Mesendoderm (in vitro differentiated cells): ENCODE measurements around the gene ARHGEF10L.
A peak's percentile ranks its signal among the peaks of the same experiment; 100 is the strongest.

ENCODE experiments used
- DNase-seq: peaks from one replicate; pipeline ENCODE4 v3.0.0; 2013
- H2AK5ac ChIP-seq: 2 replicates; pipeline ENCODE4 v1.6.1; 2013; ENCODE audit warnings: low read length, inconsistent platforms
- H2BK120ac ChIP-seq: 2 replicates; pipeline ENCODE4 v1.6.1; 2013; ENCODE audit warnings: low read depth, mild to moderate bottlenecking, low read length, moderate library complexity, mixed read lengths
- H2BK15ac ChIP-seq: replicated peaks from 2 replicates; pipeline ENCODE4 v1.6.1; 2013; ENCODE audit warnings: low read depth, mild to moderate bottlenecking, moderate library complexity
- H2BK5ac ChIP-seq: 2 replicates; pipeline ENCODE4 v1.6.1; 2013; ENCODE audit warnings: low read length, inconsistent platforms
- H3K18ac ChIP-seq: 2 replicates; pipeline ENCODE4 v1.6.1; 2013; ENCODE audit warnings: mild to moderate bottlenecking, low read length, mixed read lengths
- H3K23ac ChIP-seq: one replicate; pipeline ENCODE4 v1.6.1; 2013; ENCODE audit warnings: low read length
- H3K27ac ChIP-seq: 2 replicates; pipeline ENCODE4 v1.5.1; 2013; ENCODE audit warnings: low read depth, mild to moderate bottlenecking, inconsistent platforms, low read length, moderate library complexity
- H3K27me3 ChIP-seq: 2 replicates; pipeline ENCODE4 v1.6.1; 2013; ENCODE audit warnings: low read length, control low read depth, mild to moderate bottlenecking, inconsistent platforms; ENCODE audit not compliant: insufficient read depth, poor library complexity
- H3K36me3 ChIP-seq: 2 replicates; pipeline ENCODE4 v1.6.1; 2013; ENCODE audit warnings: low read length, inconsistent platforms; ENCODE audit not compliant: control insufficient read depth, insufficient read depth
- H3K4ac ChIP-seq: one replicate; pipeline ENCODE4 v1.6.1; 2013; ENCODE audit warnings: low read depth, mild to moderate bottlenecking, low read length, moderate library complexity
- H3K4me1 ChIP-seq: 2 replicates; pipeline ENCODE4 v1.6.1; 2013; ENCODE audit warnings: low read depth, low read length, inconsistent platforms; ENCODE audit not compliant: control insufficient read depth
- H3K4me2 ChIP-seq: 2 replicates; pipeline ENCODE4 v1.6.1; 2013; ENCODE audit warnings: low read length
- H3K4me3 ChIP-seq: 2 replicates; pipeline ENCODE4 v1.5.1; 2013; ENCODE audit warnings: mild to moderate bottlenecking, low read length
- H3K56ac ChIP-seq: one replicate; pipeline ENCODE4 v1.6.1; 2013; ENCODE audit warnings: low read length
- H3K79me1 ChIP-seq: 2 replicates; pipeline ENCODE4 v1.6.1; 2013; ENCODE audit warnings: low read length, inconsistent platforms
- H3K79me2 ChIP-seq: 2 replicates; pipeline ENCODE4 v1.6.1; 2013; ENCODE audit warnings: mild to moderate bottlenecking, low read length; ENCODE audit not compliant: control insufficient read depth, insufficient read depth
- H3K9ac ChIP-seq: 2 replicates; pipeline ENCODE4 v1.6.1; 2013; ENCODE audit warnings: low read length, inconsistent platforms
- H4K5ac ChIP-seq: one replicate; pipeline ENCODE4 v1.6.1; 2013; ENCODE audit warnings: low read length
- H4K8ac ChIP-seq: one replicate; pipeline ENCODE4 v1.6.1; 2013; ENCODE audit warnings: low read depth, mild to moderate bottlenecking, control low read depth, low read length, moderate library complexity
- WGBS: extraction: QIAGEN DNeasy Blood & Tissue Kit; methylation state at CpG from one replicate; pipeline ENCODE4 v1.1.7; 2013; ENCODE audit warnings: low lambda C conversion rate, missing lambda C conversion rate; ENCODE audit not compliant: insufficient coverage; ENCODE audit errors: extremely low coverage; 5-methylcytosine and 5-hydroxymethylcytosine counted together

Gene ARHGEF10L

DNA sequence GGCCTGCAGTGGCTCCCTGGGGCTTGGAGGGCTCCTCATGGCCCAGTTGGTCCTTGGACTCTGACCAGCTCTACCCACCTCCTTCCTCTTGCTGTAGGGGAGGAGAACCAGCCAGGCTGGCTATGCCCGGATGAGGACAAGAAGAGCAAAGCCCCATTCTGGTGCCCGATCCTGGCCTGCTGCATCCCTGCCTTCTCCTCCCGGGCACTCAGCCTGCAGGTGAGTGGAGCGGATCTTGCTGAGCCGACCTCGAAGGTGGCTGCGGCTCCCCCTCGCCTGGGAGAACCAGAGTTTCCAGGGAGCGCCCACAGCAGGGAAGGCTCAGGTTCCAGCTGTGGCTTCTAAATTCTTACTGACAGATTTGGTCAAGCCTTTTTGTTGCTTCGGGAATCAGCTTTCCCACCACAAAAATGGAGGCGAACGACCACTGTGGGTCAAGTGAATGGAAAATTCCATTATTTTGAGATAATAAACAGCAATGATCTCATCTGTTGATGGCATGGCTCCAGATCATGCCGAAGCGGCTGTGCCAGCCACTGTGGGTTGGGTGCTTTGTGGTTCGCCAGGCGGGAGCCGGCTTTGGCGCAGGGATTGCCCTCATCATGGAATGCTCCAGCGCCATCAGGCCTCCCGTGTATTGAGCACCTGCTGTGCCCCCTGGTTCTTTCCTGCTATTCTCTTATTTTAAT, 109.1 kb downstream of the ARHGEF10L start:
- Histone ChIP-seq H3K79me1 (no peaks in the 10 kb centered on the region), H4K8ac (no peak overlapping the region), H3K4ac (no peak overlapping the region), H4K5ac (no peak overlapping the region), H2AK5ac (no peak overlapping the region), H3K23ac (no peak overlapping the region), H3K4me2 (no peak overlapping the region), H3K56ac (no peak overlapping the region), H3K4me1 (no peaks in the 10 kb centered on the region), H3K18ac (no peak overlapping the region), H3K27ac (no peak overlapping the region), H3K36me3 (peaks cover 2% of the 10 kb centered on the region), H3K9ac (no peak overlapping the region), H2BK5ac (no peak overlapping the region), H3K4me3 (no peak overlapping the region), H2BK120ac (no peak overlapping the region), H2BK15ac (no peak overlapping the region), H3K79me2 (no peaks in the 10 kb centered on the region), H3K27me3 (no peaks in the 10 kb centered on the region)
- WGBS: no CpG with 5 or more reads among the region's 20 CpGs
- DNase-seq: no peak

GRCh38 chr1:17649371-17650106, 110.0 kb downstream of the ARHGEF10L start:
- H3K4me2 ChIP-seq: no peak overlapping the region
- H3K9ac ChIP-seq: no peak overlapping the region
- WGBS: no CpG with 5 or more reads among the region's 11 CpGs
- DNase-seq: no peak
- no peak overlapping the region for H3K56ac ChIP-seq
- H3K79me1 ChIP-seq: no peaks in the 10 kb centered on the region
- H3K27ac ChIP-seq: no peak overlapping the region
- no peak overlapping the region for H3K4me3 ChIP-seq
- no peak overlapping the region for H2BK5ac ChIP-seq
- H3K27me3 ChIP-seq: no peaks in the 10 kb centered on the region
- no peak overlapping the region for H3K4ac ChIP-seq
- H4K5ac ChIP-seq: no peak overlapping the region
- H2AK5ac ChIP-seq: no peak overlapping the region
- H3K36me3 ChIP-seq: peaks cover 2% of the 10 kb centered on the region
- H2BK15ac ChIP-seq: no peak overlapping the region
- no peaks in the 10 kb centered on the region for H3K79me2 ChIP-seq
- no peak overlapping the region for H2BK120ac ChIP-seq
- no peaks in the 10 kb centered on the region for H3K4me1 ChIP-seq
- no peak overlapping the region for H3K18ac ChIP-seq
- no peak overlapping the region for H4K8ac ChIP-seq
- H3K23ac ChIP-seq: no peak overlapping the region

- Histone ChIP-seq H3K23ac (no peak overlapping the region), H3K56ac (no peak overlapping the region), H2BK120ac (no peak overlapping the region), H2AK5ac (no peak overlapping the region), H4K5ac (no peak overlapping the region), H3K36me3 (peaks cover 2% of the 10 kb centered on the region), H2BK5ac (no peak overlapping the region), H3K27me3 (no peaks in the 10 kb centered on the region), H2BK15ac (no peak overlapping the region), H3K4ac (no peak overlapping the region), H3K79me1 (no peaks in the 10 kb centered on the region), H3K4me2 (no peak overlapping the region), H3K4me3 (no peak overlapping the region), H3K4me1 (no peaks in the 10 kb centered on the region), H3K18ac (no peak overlapping the region), H3K27ac (no peak overlapping the region), H3K9ac (no peak overlapping the region), H3K79me2 (no peaks in the 10 kb centered on the region), H4K8ac (no peak overlapping the region)
- peak; percentile 17 for DNase-seq
- no CpG with 5 or more reads among the region's 7 CpGs for WGBS
These were observed 113.8 kb downstream of the ARHGEF10L start for GRCh38 chr1:17653276-17653675.

- Histone ChIP-seq H3K4me1 (no peaks in the 10 kb centered on the region), H3K36me3 (peaks cover 2% of the 10 kb centered on the region), H3K27me3 (no peaks in the 10 kb centered on the region), H3K56ac (no peak overlapping the region), H3K9ac (no peak overlapping the region), H2BK120ac (no peak overlapping the region), H3K79me1 (no peaks in the 10 kb centered on the region), H3K4me2 (no peak overlapping the region), H2BK15ac (no peak overlapping the region), H3K79me2 (no peaks in the 10 kb centered on the region), H3K27ac (no peak overlapping the region), H3K18ac (no peak overlapping the region), H3K4me3 (no peak overlapping the region), H2BK5ac (no peak overlapping the region), H4K8ac (no peak overlapping the region), H2AK5ac (no peak overlapping the region), H4K5ac (no peak overlapping the region), H3K4ac (no peak overlapping the region), H3K23ac (no peak overlapping the region)
- peak; percentile 50 for DNase-seq
- no CpG with 5 or more reads among the region's 9 CpGs for WGBS
These were observed 114.3 kb downstream of the ARHGEF10L start for GRCh38 chr1:17653728-17654351.

DNA sequence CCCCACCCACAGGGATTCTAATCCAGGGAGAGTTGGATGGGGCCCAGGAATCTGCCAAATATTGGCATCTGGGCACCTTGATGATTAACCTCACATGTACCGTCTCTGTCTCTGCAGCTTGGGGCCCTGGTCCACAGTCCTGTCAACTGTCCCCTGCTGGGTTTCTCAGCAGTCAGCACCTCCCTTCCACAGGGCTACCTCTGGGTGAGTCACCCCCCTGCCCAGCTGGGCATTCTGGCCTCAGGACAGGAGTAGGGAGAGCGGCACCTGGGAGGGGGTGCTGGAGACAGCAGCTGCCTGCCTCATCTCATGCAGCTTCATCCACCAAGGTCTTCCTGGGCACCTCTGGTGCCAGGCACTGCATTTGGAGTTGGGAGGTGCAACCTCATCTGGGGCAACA, 115.0 kb downstream of the ARHGEF10L start:
- H2BK15ac ChIP-seq: no peak overlapping the region
- no peak overlapping the region for H3K4me3 ChIP-seq
- H3K79me1 ChIP-seq: no peaks in the 10 kb centered on the region
- WGBS: no CpG with 5 or more reads among the region's 2 CpGs
- no peak overlapping the region for H3K4me2 ChIP-seq
- no peak overlapping the region for H3K27ac ChIP-seq
- H3K4ac ChIP-seq: no peak overlapping the region
- no peak overlapping the region for H4K5ac ChIP-seq
- H3K27me3 ChIP-seq: no peaks in the 10 kb centered on the region
- H3K56ac ChIP-seq: no peak overlapping the region
- H3K23ac ChIP-seq: no peak overlapping the region
- H2BK5ac ChIP-seq: no peak overlapping the region
- H2BK120ac ChIP-seq: no peak overlapping the region
- no peak overlapping the region for H3K18ac ChIP-seq
- H3K4me1 ChIP-seq: no peaks in the 10 kb centered on the region
- no peak for DNase-seq
- H3K9ac ChIP-seq: no peak overlapping the region
- H3K79me2 ChIP-seq: no peaks in the 10 kb centered on the region
- H4K8ac ChIP-seq: no peak overlapping the region
- no peaks in the 10 kb centered on the region for H3K36me3 ChIP-seq
- no peak overlapping the region for H2AK5ac ChIP-seq
